ENCODE measurements around the gene DENND5B.

DNA sequence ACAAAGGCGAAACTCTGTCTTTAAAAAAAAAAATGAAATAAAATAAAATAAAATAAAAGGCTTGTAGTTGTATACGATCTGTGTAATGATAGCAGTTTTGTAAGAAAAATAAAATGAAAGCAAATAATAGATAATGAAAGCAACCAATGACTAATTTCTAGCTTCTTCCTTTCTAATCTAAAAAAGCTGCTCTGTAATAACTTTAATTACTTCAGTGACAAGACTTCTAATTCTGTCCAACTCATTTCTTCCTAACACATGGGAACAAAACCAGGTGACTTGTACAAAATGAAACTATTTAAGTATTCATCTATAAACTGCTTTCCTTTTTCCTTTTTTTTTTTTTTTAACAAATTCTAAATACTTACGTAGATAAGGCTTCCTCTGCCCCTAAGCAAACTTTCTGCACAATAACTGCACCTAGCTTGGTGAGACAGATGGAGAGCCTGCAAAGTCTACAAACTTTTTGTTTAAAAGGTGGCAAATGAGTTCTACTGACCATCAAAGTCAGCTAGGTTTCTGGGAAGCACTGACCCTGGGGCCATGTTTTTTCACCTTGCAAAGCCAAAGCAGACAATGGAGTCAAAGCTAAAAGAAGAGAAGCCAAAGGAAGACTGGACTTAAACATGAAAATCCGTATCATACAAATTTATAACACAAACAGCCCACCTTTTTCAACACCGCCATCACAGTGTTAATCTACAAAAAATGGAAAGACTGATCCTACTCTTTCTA lies 28.2 kb downstream of the DENND5B start:
- TF ChIP-seq, protein P1, sequence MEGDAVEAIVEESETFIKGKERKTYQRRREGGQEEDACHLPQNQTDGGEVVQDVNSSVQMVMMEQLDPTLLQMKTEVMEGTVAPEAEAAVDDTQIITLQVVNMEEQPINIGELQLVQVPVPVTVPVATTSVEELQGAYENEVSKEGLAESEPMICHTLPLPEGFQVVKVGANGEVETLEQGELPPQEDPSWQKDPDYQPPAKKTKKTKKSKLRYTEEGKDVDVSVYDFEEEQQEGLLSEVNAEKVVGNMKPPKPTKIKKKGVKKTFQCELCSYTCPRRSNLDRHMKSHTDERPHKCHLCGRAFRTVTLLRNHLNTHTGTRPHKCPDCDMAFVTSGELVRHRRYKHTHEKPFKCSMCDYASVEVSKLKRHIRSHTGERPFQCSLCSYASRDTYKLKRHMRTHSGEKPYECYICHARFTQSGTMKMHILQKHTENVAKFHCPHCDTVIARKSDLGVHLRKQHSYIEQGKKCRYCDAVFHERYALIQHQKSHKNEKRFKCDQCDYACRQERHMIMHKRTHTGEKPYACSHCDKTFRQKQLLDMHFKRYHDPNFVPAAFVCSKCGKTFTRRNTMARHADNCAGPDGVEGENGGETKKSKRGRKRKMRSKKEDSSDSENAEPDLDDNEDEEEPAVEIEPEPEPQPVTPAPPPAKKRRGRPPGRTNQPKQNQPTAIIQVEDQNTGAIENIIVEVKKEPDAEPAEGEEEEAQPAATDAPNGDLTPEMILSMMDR (IDR thresholded peaks at IDR 0.05): no peak
- no peak for TF ChIP-seq POLR2A (IDR thresholded peaks at IDR 0.05)

All from heart left ventricle (tissue), 13 donors.